Transverse colon (tissue), 3 donors: ENCODE results near the gene RIC1.

Experiments used
- EP300 ChIP-seq: sonication (generic); formaldehyde crosslinking; IDR thresholded peaks from one replicate; pipeline ENCODE4 v1.6.1; 2017; ENCODE audit warnings: antibody characterized with exemption, low read depth
- POLR2A ChIP-seq: fragments of 450-650 bp; IDR thresholded peaks from one replicate; pipeline ENCODE4 v1.6.1; 2016; ENCODE audit warnings: antibody characterized with exemption, mild to moderate bottlenecking, moderate library complexity
- TF ChIP-seq, protein P1 (sequence below), 5 experiments: fragments of 200-600 bp in 3 of 5; fragments of 450-650 bp in 2 of 5; sonication (generic) in 3 of 5; IDR thresholded peaks; 1 replicate in 2 of 5; 2 replicates in 3 of 5; pipeline ENCODE4 v1.5.1; 2016 to 2017; ENCODE audit warnings: antibody characterized with exemption in 5 of 5, inconsistent platforms in 3 of 5, mild to moderate bottlenecking in 2 of 5, moderate library complexity in 1 of 5

- TF ChIP-seq, protein P1, sequence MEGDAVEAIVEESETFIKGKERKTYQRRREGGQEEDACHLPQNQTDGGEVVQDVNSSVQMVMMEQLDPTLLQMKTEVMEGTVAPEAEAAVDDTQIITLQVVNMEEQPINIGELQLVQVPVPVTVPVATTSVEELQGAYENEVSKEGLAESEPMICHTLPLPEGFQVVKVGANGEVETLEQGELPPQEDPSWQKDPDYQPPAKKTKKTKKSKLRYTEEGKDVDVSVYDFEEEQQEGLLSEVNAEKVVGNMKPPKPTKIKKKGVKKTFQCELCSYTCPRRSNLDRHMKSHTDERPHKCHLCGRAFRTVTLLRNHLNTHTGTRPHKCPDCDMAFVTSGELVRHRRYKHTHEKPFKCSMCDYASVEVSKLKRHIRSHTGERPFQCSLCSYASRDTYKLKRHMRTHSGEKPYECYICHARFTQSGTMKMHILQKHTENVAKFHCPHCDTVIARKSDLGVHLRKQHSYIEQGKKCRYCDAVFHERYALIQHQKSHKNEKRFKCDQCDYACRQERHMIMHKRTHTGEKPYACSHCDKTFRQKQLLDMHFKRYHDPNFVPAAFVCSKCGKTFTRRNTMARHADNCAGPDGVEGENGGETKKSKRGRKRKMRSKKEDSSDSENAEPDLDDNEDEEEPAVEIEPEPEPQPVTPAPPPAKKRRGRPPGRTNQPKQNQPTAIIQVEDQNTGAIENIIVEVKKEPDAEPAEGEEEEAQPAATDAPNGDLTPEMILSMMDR (IDR thresholded peaks at IDR 0.05) = no peak
- TF ChIP-seq POLR2A = no peak
- no peak for TF ChIP-seq EP300
Measured at GRCh38 chr9:5764130-5764868, 135.4 kb downstream of the RIC1 start.
